Heart left ventricle (tissue), 13 donors: ENCODE data around the gene MAMDC2.

Source experiments
- POLR2A ChIP-seq, 2 donors: fragments of 450-650 bp; IDR thresholded peaks; one replicate each; pipeline ENCODE4 v1.6.1; 2017; ENCODE audit warnings: antibody characterized with exemption in 2 of 2, mild to moderate bottlenecking in 2 of 2, moderate library complexity in 2 of 2
- TF ChIP-seq, protein P1 (sequence below), 12 donors: fragments of 200-600 bp; sonication (generic) in 4 of 12; IDR thresholded peaks; one replicate each; pipeline versions ENCODE4 v1.5.0 to v1.8.0; 2018 to 2022; ENCODE audit warnings: antibody characterized with exemption in 12 of 12, mild to moderate bottlenecking in 5 of 12
- donor health status: ischemic (EF 13 %, LVEDD 7.1; RV severe dilation, severe dysfunction).
- donor health status: DM: no; HTN: yes; CAD: no.
- donor health status: DM: no; HTN: no; CAD: no.
- donor health status: ischemic (EF 25% LVEDD 6.9; RV normal size, moderate dysfunction).
- donor health status: ischemic (EF 25% LVEDD 5.7; RV mildly dilated, moderate dysfunction).
- donor health status: ischemic (EF 35%, LVEDD 5.7; RV mildly dilated, moderate dysfunction).
- donor health status: nonischemic (EF 11% LVEDD 7.7; RV severe dilation, severe dysfunction).
- donor health status: DM: yes; HTN: yes; CAD: no.
- donor health status: PGD.
- donor health status: ischemic (EF 29% LVEDD 5.4; RV normal size, mild dysfunction).
- donor health status: nonischemic (EF 23%, LVEDD 6.1; RV moderate dilation, normal function).

DNA sequence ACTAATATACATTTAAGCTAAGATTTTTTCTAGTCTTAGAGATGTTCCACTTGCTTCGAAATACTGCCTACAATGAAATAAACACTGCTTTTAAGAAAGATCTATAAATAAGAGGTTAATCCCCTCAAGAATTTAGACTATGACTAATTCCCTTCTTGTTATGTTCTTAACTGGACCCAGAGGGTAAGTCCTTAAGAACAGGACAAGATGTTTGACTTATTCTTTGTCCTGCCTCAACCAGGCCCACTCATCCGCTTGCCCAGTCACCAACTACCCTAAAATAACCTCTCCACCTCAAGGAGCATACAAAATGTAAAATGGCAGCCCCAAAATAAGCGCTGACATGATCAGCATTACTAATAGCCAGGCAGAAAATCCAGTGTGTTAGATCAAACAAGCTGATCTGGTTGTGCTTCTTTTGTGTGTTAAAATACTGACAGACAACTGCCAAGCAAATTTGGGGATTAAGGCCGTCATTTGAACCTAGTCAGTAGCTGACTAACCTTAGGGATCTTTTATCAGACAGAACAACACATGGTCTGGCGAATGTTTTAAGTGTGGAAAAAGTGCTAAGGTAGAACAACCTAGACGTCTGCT is 121.5 kb downstream of the MAMDC2 start:
- TF ChIP-seq, protein P1, sequence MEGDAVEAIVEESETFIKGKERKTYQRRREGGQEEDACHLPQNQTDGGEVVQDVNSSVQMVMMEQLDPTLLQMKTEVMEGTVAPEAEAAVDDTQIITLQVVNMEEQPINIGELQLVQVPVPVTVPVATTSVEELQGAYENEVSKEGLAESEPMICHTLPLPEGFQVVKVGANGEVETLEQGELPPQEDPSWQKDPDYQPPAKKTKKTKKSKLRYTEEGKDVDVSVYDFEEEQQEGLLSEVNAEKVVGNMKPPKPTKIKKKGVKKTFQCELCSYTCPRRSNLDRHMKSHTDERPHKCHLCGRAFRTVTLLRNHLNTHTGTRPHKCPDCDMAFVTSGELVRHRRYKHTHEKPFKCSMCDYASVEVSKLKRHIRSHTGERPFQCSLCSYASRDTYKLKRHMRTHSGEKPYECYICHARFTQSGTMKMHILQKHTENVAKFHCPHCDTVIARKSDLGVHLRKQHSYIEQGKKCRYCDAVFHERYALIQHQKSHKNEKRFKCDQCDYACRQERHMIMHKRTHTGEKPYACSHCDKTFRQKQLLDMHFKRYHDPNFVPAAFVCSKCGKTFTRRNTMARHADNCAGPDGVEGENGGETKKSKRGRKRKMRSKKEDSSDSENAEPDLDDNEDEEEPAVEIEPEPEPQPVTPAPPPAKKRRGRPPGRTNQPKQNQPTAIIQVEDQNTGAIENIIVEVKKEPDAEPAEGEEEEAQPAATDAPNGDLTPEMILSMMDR (IDR thresholded peaks at IDR 0.05), result no peak
- no peak for TF ChIP-seq POLR2A (IDR thresholded peaks at IDR 0.05)
